Pancreas (tissue), 10 donors: Measurements from ENCODE around the gene GDF9. TPM values are rescaled to one million over a fixed set of nuclear protein-coding genes. Genes with fewer than 3 reads are reported as not detected.

Experiments used
- ATAC-seq, 4 donors: fragments of 200-7000 bp; cut with Tn5 transposase; one replicate each; pipeline versions ENCODE4 v1.8.0 to v1.9.1; 2020; ENCODE audit warnings: mild to moderate bottlenecking in 4 of 4, moderate library complexity in 4 of 4
- DNase-seq, 6 donors: peaks; one replicate each; pipeline ENCODE4 v3.0.0-alpha.2; 2020
- FAIRE-seq: peaks from 2 replicates; lab custom pipeline; 2012; peaks lifted over from hg19 to GRCh38; lab: Jason Lieb, UNC
- H3K27ac ChIP-seq, 4 donors: fragments of 200-600 bp; sonication (generic); 1 replicate in 3 of 4; 2 replicates in 1 of 4; pipeline versions ENCODE4 v1.5.0 to v1.8.0; 2020
- H3K27me3 ChIP-seq, 4 donors: fragments of 200-600 bp; one replicate each; pipeline ENCODE4 v1.8.0; 2021
- H3K36me3 ChIP-seq, 3 donors: fragments of 200-600 bp; sonication (generic) in 1 of 3; one replicate each; pipeline versions ENCODE4 v1.5.0 to v1.8.0; 2020 to 2021
- H3K4me1 ChIP-seq, 3 donors: fragments of 200-600 bp; one replicate each; pipeline ENCODE4 v1.8.0; 2021
- H3K4me3 ChIP-seq, 4 donors: fragments of 200-600 bp; sonication (generic) in 2 of 4; one replicate each; pipeline versions ENCODE4 v1.5.0 to v1.8.0; 2020 to 2021
- H3K9me3 ChIP-seq, 4 donors: fragments of 200-600 bp; one replicate each; pipeline ENCODE4 v1.8.0; 2021
- CTCF ChIP-seq, 4 donors: fragments of 200-600 bp; sonication (generic) in 3 of 4; IDR thresholded peaks; one replicate each; pipeline versions ENCODE4 v1.5.0 to v1.8.0; 2021; ENCODE audit warnings: antibody characterized with exemption in 4 of 4
- WGBS, 2 donors: extraction: QIAGEN DNeasy Blood & Tissue Kit; methylation state at CpG; one replicate each; pipeline ENCODE4 v1.1.7; 2013; 5-methylcytosine and 5-hydroxymethylcytosine counted together
- intact Hi-C, 3 donors: fragments of 100-400 bp; cut with DNase I; formaldehyde crosslinking; loops; one replicate each; pipeline versions ENCODE4 v1.11.1 to v1.14.2; 2022
- polyA plus RNA-seq, 2 donors: library from polyadenylated mRNA; stranded (reverse); fragments of 200-250 nt; gene quantifications; one replicate each; pipeline ENCODE4 v1.2.3, GENCODE V29; 2013
- total RNA-seq, 6 donors: library from RNA; stranded (reverse); fragmentation: NEBNext Ultra II Directional in 4 of 6; extraction: Animal tissue kit (Norgen Biotek cat#: 25700) in 4 of 6; gene quantifications; one replicate each; pipeline versions ENCODE4 v1.2.1 to v1.2.4, GENCODE V29; 2021 to 2023
- donor health status: healthy with polysubstance abuse.
- donor health status: DM: no; HTN: no; CAD: no; lungs with moderate emphysema.
- donor health status: DM: no; HTN: no; CAD: no.
- donor health status: control.
- donor health status: control.
- donor health status: Bipolar disorder and iron deficiency.
- donor health status: DM: yes; HTN: yes; CAD: no.
- donor health status: DM: no; HTN: no; CAD: no.
- donor health status: DM: no; HTN: no; CAD: no.
- donor health status: DM: yes; HTN: yes; CAD: no.

GDF9 gene
- total and polyA plus RNA-seq, 8 donors: 0.19 to 1.1 (median 0.34) TPM

- intact Hi-C loops: no loop called here
- FAIRE-seq: no peak
These were observed 18.0 kb downstream of the GDF9 start for GRCh38 chr5:132848270-132848669.

GRCh38 chr5:132841305-132841704 lies 25.0 kb downstream of the GDF9 start:
- no peak for DNase-seq
- H3K4me3 ChIP-seq: no peak overlapping the region
- no peak for FAIRE-seq
- H3K36me3 ChIP-seq: no peaks in the 10 kb centered on the region
- intact Hi-C loops: no loop called here
- no peaks in the 10 kb centered on the region for H3K27me3 ChIP-seq
- ATAC-seq: no peak
- H3K4me1 ChIP-seq: no peaks in the 10 kb centered on the region
- no peak for TF ChIP-seq CTCF (IDR thresholded peaks at IDR 0.05)
- no peaks in the 10 kb centered on the region for H3K9me3 ChIP-seq
- H3K27ac ChIP-seq: no peak overlapping the region
- 94 to 95% methylated on average over 4 of the region's 4 CpGs for WGBS, 2 donors

More at GRCh38 chr5:132848270-132848669, 18.0 kb downstream of the GDF9 start:
- no peaks in the 10 kb centered on the region for H3K9me3 ChIP-seq
- no peak for ATAC-seq
- no peak for TF ChIP-seq CTCF (IDR thresholded peaks at IDR 0.05)
- H3K4me1 ChIP-seq: peaks cover 0 to 13% (median 6%) of the 10 kb centered on the region in 3 donors
- WGBS, 2 donors: 84 to 93% methylated on average over 8 of the region's 8 CpGs
- no peak for DNase-seq
- no peaks in the 10 kb centered on the region for H3K27me3 ChIP-seq
- no peak overlapping the region for H3K4me3 ChIP-seq
- H3K27ac ChIP-seq: no peak overlapping the region
- no peaks in the 10 kb centered on the region for H3K36me3 ChIP-seq

- FAIRE-seq (no peak), ATAC-seq (no peak)
These were observed 25.4 kb downstream of the GDF9 start for GRCh38 chr5:132840896-132841295.

GRCh38 chr5:132840313-132840712 lies 26.0 kb downstream of the GDF9 start:
- Histone ChIP-seq H3K4me3 (no peak overlapping the region), H3K36me3 (no peaks in the 10 kb centered on the region), H3K27me3 (no peaks in the 10 kb centered on the region), H3K4me1 (no peaks in the 10 kb centered on the region), H3K9me3 (no peaks in the 10 kb centered on the region), H3K27ac (peak overlapping the region in 2 of 4 donors; percentile 30 to 35)
- WGBS, 2 donors: 81 to 82% methylated on average over 3 of the region's 3 CpGs
- intact Hi-C loops: no loop called here
- FAIRE-seq (no peak), ATAC-seq (no peak), DNase-seq (no peak)
- TF ChIP-seq CTCF (IDR thresholded peaks at IDR 0.05): no peak

More at GRCh38 chr5:132840896-132841295, 25.4 kb downstream of the GDF9 start:
- no peaks in the 10 kb centered on the region for H3K36me3 ChIP-seq
- H3K27ac ChIP-seq: no peak overlapping the region
- intact Hi-C loops: no loop called here
- 17 to 46% methylated on average over 1 of the region's 1 CpG for WGBS, 2 donors
- TF ChIP-seq CTCF (IDR thresholded peaks at IDR 0.05): no peak
- no peaks in the 10 kb centered on the region for H3K9me3 ChIP-seq
- H3K4me3 ChIP-seq: no peak overlapping the region
- H3K4me1 ChIP-seq: no peaks in the 10 kb centered on the region
- H3K27me3 ChIP-seq: no peaks in the 10 kb centered on the region
- no peak for DNase-seq

GRCh38 chr5:132839426-132840301 lies 26.6 kb downstream of the GDF9 start:
- 86 to 88% methylated on average over 8 of the region's 8 CpGs for WGBS, 2 donors
- intact Hi-C loops: no loop called here
- no peak for TF ChIP-seq CTCF (IDR thresholded peaks at IDR 0.05)
- no peaks in the 10 kb centered on the region for H3K36me3 ChIP-seq
- H3K4me3 ChIP-seq: no peak overlapping the region
- no peaks in the 10 kb centered on the region for H3K27me3 ChIP-seq
- no peak for DNase-seq
- peak overlapping the region in 2 of 4 donors; percentile 30 to 35 for H3K27ac ChIP-seq
- H3K4me1 ChIP-seq: no peaks in the 10 kb centered on the region
- FAIRE-seq: no peak
- no peaks in the 10 kb centered on the region for H3K9me3 ChIP-seq
- ATAC-seq: peak in 3 of 4 donors; percentile 28 to 43 (median 39)
